Measurements from ENCODE around the gene ADAMTSL3.

ADAMTSL3 gene

GRCh38 chr15:83786336-83786735 lies 132.4 kb downstream of the ADAMTSL3 start:
- Histone ChIP-seq H3K36me3 (ENCODE audit: control insufficient read depth, insufficient read depth, low read length) (no peaks in the 10 kb centered on the region), H3K4me3 (replicated peaks; ENCODE audit: low read depth, low read length) (no peak overlapping the region), H3K27me3 (replicated peaks; ENCODE audit: control insufficient read depth, insufficient read depth, low read length) (no peaks in the 10 kb centered on the region)
- no peak for DNase-seq (ENCODE audit: extremely low read depth, insufficient read length)
- TF ChIP-seq, protein P1, sequence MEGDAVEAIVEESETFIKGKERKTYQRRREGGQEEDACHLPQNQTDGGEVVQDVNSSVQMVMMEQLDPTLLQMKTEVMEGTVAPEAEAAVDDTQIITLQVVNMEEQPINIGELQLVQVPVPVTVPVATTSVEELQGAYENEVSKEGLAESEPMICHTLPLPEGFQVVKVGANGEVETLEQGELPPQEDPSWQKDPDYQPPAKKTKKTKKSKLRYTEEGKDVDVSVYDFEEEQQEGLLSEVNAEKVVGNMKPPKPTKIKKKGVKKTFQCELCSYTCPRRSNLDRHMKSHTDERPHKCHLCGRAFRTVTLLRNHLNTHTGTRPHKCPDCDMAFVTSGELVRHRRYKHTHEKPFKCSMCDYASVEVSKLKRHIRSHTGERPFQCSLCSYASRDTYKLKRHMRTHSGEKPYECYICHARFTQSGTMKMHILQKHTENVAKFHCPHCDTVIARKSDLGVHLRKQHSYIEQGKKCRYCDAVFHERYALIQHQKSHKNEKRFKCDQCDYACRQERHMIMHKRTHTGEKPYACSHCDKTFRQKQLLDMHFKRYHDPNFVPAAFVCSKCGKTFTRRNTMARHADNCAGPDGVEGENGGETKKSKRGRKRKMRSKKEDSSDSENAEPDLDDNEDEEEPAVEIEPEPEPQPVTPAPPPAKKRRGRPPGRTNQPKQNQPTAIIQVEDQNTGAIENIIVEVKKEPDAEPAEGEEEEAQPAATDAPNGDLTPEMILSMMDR (IDR thresholded peaks at IDR 0.05; ENCODE audit: insufficient read depth, low read length, poor library complexity, severe bottlenecking), result no peak

- TF ChIP-seq, protein P1 (IDR thresholded peaks at IDR 0.05; ENCODE audit: insufficient read depth, low read length, poor library complexity, severe bottlenecking), result no peak
- no peaks in the 10 kb centered on the region for H3K36me3 ChIP-seq (ENCODE audit: control insufficient read depth, insufficient read depth, low read length)
Observed at GRCh38 chr15:83793069-83793468, 139.1 kb downstream of the ADAMTSL3 start.

DNA sequence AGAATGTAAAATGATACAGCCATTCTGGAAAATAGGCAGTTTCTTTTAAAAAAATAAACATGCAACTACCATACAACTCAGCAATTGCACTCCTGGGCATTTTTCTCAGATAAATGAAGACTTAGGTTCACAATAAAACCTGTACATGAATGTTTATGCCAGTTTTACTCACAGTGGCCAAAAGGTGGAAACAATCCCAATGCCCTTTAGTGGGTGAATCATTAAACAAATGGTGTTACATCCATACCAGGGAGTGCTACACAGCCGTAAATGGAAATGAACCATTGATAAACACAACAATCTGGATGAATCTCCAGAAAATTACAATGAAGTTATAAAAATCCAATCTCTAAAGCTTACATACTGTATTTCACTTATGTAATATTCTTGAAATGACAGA lies 140.3 kb downstream of the ADAMTSL3 start:
- H3K36me3 ChIP-seq (ENCODE audit: control insufficient read depth, insufficient read depth, low read length), result no peaks in the 10 kb centered on the region
- TF ChIP-seq, protein P1 (IDR thresholded peaks at IDR 0.05; ENCODE audit: insufficient read depth, low read length, poor library complexity, severe bottlenecking), result no peak
- no peaks in the 10 kb centered on the region for H3K27me3 ChIP-seq (replicated peaks; ENCODE audit: control insufficient read depth, insufficient read depth, low read length)
- H3K4me3 ChIP-seq (replicated peaks; ENCODE audit: low read depth, low read length), result no peak overlapping the region
- no peak for DNase-seq (ENCODE audit: extremely low read depth, insufficient read length)

More at GRCh38 chr15:83793069-83793468, 139.1 kb downstream of the ADAMTSL3 start:
- H3K4me3 ChIP-seq (replicated peaks; ENCODE audit: low read depth, low read length), result no peak overlapping the region
- DNase-seq (ENCODE audit: extremely low read depth, insufficient read length), result no peak
- no peaks in the 10 kb centered on the region for H3K27me3 ChIP-seq (replicated peaks; ENCODE audit: control insufficient read depth, insufficient read depth, low read length)

DNA sequence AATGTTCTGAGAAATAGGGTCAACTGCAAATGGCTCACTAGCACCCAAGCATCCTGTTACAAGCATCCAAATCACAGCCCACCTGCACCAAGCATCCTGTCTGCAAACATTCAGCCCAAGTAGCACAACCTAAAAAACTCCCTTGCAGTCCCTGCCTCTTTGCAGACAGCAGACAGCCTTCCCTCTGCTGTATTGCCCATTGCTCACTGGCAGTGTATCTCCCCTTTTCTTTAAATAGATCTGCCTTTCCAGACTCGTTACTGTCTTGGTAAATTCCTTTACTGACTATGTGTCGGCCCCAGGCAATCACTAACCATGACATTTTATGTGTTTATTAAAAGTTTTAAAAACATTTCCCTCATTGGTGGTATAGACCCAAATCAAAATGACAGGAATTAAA lies 155.4 kb downstream of the ADAMTSL3 start:
- DNase-seq (ENCODE audit: extremely low read depth, insufficient read length), result no peak
- Histone ChIP-seq H3K36me3 (ENCODE audit: control insufficient read depth, insufficient read depth, low read length) (no peaks in the 10 kb centered on the region), H3K4me3 (replicated peaks; ENCODE audit: low read depth, low read length) (no peak overlapping the region), H3K27me3 (replicated peaks; ENCODE audit: control insufficient read depth, insufficient read depth, low read length) (no peaks in the 10 kb centered on the region)
- TF ChIP-seq, protein P1 (IDR thresholded peaks at IDR 0.05; ENCODE audit: insufficient read depth, low read length, poor library complexity, severe bottlenecking), result no peak

DNA sequence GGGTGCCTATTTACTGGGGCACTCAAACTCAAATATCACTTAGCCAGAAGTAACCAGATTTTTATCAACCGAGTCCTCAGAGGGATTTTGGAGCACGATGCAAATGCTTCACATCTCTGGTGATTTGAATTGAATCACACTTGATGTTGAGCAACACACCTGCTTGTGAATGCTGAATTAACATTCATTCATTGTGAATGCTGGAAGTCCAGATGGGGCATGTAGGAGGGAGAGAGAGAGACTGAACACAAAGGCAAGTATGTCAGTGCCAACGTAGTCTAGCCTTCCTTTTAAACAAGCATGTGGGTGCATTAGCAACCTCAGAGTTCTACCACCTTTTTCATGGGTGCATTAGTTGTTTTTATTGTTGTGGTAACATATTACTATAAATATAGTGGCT lies 156.2 kb downstream of the ADAMTSL3 start:
- Histone ChIP-seq H3K4me3 (replicated peaks; ENCODE audit: low read depth, low read length) (no peak overlapping the region), H3K27me3 (replicated peaks; ENCODE audit: control insufficient read depth, insufficient read depth, low read length) (no peaks in the 10 kb centered on the region), H3K36me3 (ENCODE audit: control insufficient read depth, insufficient read depth, low read length) (no peaks in the 10 kb centered on the region)
- TF ChIP-seq, protein P1 (IDR thresholded peaks at IDR 0.05; ENCODE audit: insufficient read depth, low read length, poor library complexity, severe bottlenecking), result no peak
- DNase-seq (ENCODE audit: extremely low read depth, insufficient read length), result no peak

DNA sequence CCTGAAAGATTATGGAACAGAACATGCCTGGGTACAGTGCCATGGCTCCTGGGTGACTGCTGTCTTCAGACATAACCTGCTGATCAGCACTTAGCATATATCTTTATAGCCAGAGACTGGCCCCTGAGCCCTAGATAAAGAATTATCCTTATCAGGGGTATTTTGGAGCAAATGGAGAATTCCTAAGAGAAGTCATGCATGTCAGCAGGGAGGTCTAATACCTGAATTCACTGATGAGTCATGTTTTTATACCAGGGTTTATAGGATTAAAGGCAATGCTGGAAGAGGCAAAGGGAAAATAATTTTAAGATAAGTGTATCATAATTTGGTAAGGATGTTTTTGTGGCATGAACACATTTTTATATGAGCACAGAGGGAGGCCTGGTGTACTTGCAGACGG lies 159.8 kb downstream of the ADAMTSL3 start:
- TF ChIP-seq, protein P1 (IDR thresholded peaks at IDR 0.05; ENCODE audit: insufficient read depth, low read length, poor library complexity, severe bottlenecking), result no peak
- Histone ChIP-seq H3K27me3 (replicated peaks; ENCODE audit: control insufficient read depth, insufficient read depth, low read length) (no peaks in the 10 kb centered on the region), H3K36me3 (ENCODE audit: control insufficient read depth, insufficient read depth, low read length) (no peaks in the 10 kb centered on the region), H3K4me3 (replicated peaks; ENCODE audit: low read depth, low read length) (no peak overlapping the region)
- DNase-seq (ENCODE audit: extremely low read depth, insufficient read length), result no peak

Data from GM06990 (cell line).